ENCODE results near the gene CD55. TPM values are rescaled to one million over a fixed set of nuclear protein-coding genes. Genes with fewer than 3 reads are reported as not detected.

CD55 gene
- total RNA-seq, 1 experiment from 2014 or later, result 60.4 TPM

DNA sequence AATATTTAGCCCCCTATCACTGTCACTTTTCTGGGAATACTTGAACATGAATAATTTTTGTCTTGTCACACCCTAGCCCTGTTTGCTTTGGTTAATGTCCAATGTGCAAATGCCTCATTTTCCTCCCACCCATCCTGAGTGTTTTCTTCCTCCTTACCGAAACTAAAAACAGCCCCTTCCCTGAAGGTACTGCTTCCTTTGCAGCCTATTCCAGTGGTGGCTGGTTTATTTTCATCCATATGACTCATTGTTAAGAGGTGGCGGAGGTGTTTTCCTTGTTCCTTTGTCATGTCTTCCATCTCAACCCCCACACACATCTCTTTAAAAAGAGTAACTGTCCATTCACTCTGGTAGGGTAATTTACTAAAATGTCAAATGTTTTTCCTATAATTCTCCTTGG lies 40.4 kb downstream of the CD55 start:
- DNase-seq (ENCODE audit: low spot score), result peak; percentile 68

- peak; percentile 71 for DNase-seq (ENCODE audit: low spot score)
Measured at GRCh38 chr1:207362962-207363860, 41.7 kb downstream of the CD55 start.

GRCh38 chr1:207363871-207364270 lies 42.4 kb downstream of the CD55 start:
- no peak for DNase-seq (ENCODE audit: low spot score)

- no peak for DNase-seq (ENCODE audit: low spot score)
Measured at GRCh38 chr1:207364614-207365013, 43.1 kb downstream of the CD55 start.

- no peak for DNase-seq (ENCODE audit: low spot score)
Measured at GRCh38 chr1:207365063-207365462, 43.6 kb downstream of the CD55 start.

- DNase-seq (ENCODE audit: low spot score), result no peak
Measured at GRCh38 chr1:207366022-207366421, 44.5 kb downstream of the CD55 start.

DNA sequence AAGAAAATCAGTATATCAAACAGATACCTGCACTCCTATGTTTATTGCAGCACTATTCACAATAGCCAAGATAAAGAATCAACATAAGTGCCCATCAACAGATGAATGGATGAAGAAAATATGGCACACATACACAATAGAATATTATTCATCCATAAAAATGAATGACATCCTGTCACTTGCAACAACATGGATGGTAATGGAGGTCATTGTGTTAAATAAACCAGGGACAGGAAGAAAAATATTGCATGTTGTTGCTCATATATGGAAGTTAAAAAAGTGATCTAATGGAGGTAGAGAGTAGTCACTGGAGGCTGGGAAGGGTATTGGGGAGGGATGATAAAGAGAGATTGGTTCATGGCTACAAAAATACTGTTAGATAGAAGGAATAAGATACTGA lies 67.2 kb downstream of the CD55 start:
- no peak for DNase-seq (ENCODE audit: low spot score)

GRCh38 chr1:207389728-207390464 lies 68.4 kb downstream of the CD55 start:
- peak; percentile 84 for DNase-seq (ENCODE audit: low spot score)

DNA sequence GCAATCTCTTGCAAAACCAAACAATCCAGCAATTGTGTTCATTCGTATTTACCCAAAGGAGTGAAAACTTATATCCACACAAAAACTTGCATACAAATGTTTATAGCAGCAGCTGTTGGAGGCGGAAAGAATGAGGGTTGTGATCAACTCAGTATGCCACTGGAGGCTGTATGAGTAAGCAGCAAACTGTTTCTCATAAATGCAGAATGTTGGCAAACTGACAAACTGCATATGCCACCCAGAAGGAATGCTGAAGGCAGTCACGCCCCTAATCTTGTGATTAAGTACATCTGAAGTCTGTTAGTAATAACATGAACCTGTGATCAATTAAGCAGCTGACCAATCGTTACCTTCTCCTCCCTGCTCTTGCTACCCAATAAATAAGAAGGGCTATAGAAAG lies 72.1 kb downstream of the CD55 start:
- DNase-seq (ENCODE audit: low spot score), result peak; percentile 97

- DNase-seq (ENCODE audit: low spot score), result no peak
Measured at GRCh38 chr1:207396168-207396746, 74.8 kb downstream of the CD55 start.

- peak; percentile 41 for DNase-seq (ENCODE audit: low spot score)
Measured at GRCh38 chr1:207397525-207397926, 76.0 kb downstream of the CD55 start.

- no peak for DNase-seq (ENCODE audit: low spot score)
Measured at GRCh38 chr1:207398986-207399385, 77.5 kb downstream of the CD55 start.

GRCh38 chr1:207401578-207401977 lies 80.1 kb downstream of the CD55 start:
- no peak for DNase-seq (ENCODE audit: low spot score)

DNA sequence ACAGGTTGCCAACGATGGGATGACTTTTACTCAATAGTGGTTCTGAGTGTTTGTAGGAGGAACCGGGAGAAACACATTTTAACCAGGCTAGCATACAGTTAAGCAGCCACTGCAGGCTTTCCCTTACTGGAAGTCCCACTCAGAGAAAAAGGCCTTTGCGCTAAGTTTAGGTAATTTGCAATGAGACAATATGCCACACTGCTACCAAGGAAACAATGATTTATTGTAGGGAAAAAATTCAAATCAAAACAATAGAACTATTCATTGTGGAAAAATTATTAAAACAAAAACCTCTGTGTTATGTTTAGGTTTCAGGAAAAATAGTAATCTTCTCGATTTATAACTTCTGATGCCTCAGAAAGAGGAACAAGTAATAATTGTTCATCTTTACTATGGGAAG lies 81.3 kb downstream of the CD55 start:
- DNase-seq (ENCODE audit: low spot score), result no peak

DNA sequence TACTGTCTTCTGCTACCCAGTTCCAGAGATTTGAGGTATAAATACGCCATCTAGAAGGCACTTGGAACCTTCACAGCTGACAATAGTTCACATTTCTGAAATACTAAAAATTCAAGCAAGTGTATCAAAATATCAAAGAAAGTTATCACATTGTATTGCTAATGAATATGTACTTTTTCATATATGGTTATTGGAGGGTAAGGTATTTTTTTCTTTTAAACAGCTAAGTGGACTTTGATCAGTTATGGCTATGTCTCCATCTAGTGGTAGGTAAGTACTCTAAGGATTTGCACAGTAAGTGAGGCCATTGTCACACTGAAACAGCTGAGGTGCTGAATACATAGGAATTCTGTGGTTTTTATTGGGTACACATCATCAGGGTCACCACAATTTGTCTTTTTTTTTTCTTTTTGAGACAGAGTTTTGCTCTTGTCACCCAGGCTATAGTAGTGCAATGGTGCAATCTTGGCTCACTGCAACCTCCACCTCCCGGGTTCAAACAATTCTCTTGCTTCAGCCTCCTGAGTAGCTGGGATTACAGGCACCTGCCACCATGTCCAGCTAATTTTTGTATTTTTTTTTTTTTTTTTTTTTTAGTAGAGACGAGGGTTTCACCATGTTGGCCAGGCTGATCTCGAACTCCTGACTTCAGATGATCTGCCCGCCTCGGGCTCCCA lies 83.5 kb downstream of the CD55 start:
- DNase-seq (ENCODE audit: low spot score), result peak; percentile 76

DNA sequence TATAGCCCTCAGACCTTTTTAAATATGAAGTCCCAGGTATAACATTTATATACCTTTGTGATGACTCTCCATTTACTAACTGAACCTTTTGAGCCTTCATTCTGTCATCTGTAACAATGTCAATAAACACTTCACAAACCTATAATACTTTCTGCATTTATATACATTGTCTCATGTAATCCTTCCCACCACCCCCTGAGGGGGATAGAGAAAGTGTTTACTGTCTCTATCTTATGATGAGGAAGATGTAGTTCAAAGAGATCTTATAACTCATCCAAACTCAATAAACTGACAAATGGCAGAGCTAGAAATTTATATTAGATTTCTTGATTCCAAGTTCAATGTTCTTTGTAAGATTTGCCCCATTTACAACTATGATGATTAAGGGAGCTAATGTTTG lies 84.3 kb downstream of the CD55 start:
- no peak for DNase-seq (ENCODE audit: low spot score)

- DNase-seq (ENCODE audit: low spot score), result no peak
Measured at GRCh38 chr1:207407655-207408260, 86.3 kb downstream of the CD55 start.
